Prostate gland (tissue), 2 donors: ENCODE results near the gene ABCC5.

Source experiments
- POLR2A ChIP-seq: fragments of 450-650 bp; IDR thresholded peaks from one replicate; pipeline ENCODE4 v1.6.1; 2016; ENCODE audit warnings: antibody characterized with exemption, mild to moderate bottlenecking
- POLR2AphosphoS5 ChIP-seq: sonication (generic); formaldehyde crosslinking; IDR thresholded peaks from one replicate; pipeline ENCODE4 v1.6.1; 2017; ENCODE audit warnings: antibody characterized with exemption
- TF ChIP-seq, protein P1 (sequence below), 4 experiments: fragments of 200-600 bp in 2 of 4; fragments of 450-650 bp in 2 of 4; sonication (generic) in 2 of 4; IDR thresholded peaks; 1 replicate in 3 of 4; 2 replicates in 1 of 4; pipeline ENCODE4 v1.5.1; 2016 to 2019; ENCODE audit warnings: antibody characterized with exemption in 4 of 4, mild to moderate bottlenecking in 2 of 4, moderate library complexity in 2 of 4

DNA sequence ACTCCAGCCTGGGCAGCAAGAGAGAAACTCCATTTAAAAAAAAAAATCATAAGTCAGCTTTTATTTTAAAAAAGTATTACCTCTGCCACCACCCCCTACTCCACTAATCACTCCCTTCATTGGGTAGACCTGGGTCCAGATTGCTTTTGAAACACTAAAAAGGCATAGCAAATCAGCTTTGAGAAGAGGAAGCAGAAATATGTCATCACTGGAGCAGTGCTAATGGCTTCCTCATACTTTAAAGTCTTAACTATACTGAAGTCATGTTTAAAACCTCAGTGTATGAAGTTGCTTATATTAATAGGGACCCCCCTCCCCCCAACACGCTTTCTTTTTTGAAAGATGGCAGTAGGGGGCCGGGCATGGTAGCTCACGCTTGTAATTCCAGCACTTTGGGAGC lies 12.9 kb upstream of the ABCC5 start:
- TF ChIP-seq, protein P1, sequence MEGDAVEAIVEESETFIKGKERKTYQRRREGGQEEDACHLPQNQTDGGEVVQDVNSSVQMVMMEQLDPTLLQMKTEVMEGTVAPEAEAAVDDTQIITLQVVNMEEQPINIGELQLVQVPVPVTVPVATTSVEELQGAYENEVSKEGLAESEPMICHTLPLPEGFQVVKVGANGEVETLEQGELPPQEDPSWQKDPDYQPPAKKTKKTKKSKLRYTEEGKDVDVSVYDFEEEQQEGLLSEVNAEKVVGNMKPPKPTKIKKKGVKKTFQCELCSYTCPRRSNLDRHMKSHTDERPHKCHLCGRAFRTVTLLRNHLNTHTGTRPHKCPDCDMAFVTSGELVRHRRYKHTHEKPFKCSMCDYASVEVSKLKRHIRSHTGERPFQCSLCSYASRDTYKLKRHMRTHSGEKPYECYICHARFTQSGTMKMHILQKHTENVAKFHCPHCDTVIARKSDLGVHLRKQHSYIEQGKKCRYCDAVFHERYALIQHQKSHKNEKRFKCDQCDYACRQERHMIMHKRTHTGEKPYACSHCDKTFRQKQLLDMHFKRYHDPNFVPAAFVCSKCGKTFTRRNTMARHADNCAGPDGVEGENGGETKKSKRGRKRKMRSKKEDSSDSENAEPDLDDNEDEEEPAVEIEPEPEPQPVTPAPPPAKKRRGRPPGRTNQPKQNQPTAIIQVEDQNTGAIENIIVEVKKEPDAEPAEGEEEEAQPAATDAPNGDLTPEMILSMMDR (IDR thresholded peaks at IDR 0.05), result no peak
- no peak for TF ChIP-seq POLR2A
- TF ChIP-seq POLR2AphosphoS5, result no peak
